HG02840 (cell line): Measurements from ENCODE around the gene SHLD1.
"Not testable (repeated sequence)": the region's sequence is repeated elsewhere in the genome, so short reads cannot be mapped to it uniquely, and the experiment has no call there.

Experiments used
- ATAC-seq: cut with Tn5 transposase; IDR thresholded peaks from one replicate; pipeline ENCODE4 v1.9.1; 2021; ENCODE audit warnings: mild to moderate bottlenecking, moderate library complexity, moderate number of reproducible peaks; ENCODE audit not compliant: unreplicated experiment, low FRiP score

The SHLD1 gene

GRCh38 chr20:5749952-5750779, at the start of gene SHLD1:
SHLD1 (plus strand) TSS chr20:5750401; CDS start chr20:5772866, 22,465 bp downstream.
- peak; percentile 86 for ATAC-seq

GRCh38 chr20:5702339-5702738, 47.9 kb upstream of the SHLD1 start:
- ATAC-seq, result not testable (repeated sequence)

GRCh38 chr20:5703681-5704101, 46.5 kb upstream of the SHLD1 start:
- ATAC-seq, result no peak

- no peak for ATAC-seq
These were observed 44.4 kb upstream of the SHLD1 start for GRCh38 chr20:5705827-5706226.

- no peak for ATAC-seq
These were observed 43.4 kb upstream of the SHLD1 start for GRCh38 chr20:5706797-5707196.

GRCh38 chr20:5710551-5710950, 39.6 kb upstream of the SHLD1 start:
- no peak for ATAC-seq

GRCh38 chr20:5714261-5715041, 35.8 kb upstream of the SHLD1 start:
- no peak for ATAC-seq

GRCh38 chr20:5715071-5715841, 34.9 kb upstream of the SHLD1 start:
- ATAC-seq, result no peak

GRCh38 chr20:5716953-5717352, 33.2 kb upstream of the SHLD1 start:
- no peak for ATAC-seq

GRCh38 chr20:5718896-5719595, 31.2 kb upstream of the SHLD1 start:
- no peak for ATAC-seq

- ATAC-seq, result no peak
These were observed 30.3 kb upstream of the SHLD1 start for GRCh38 chr20:5719861-5720403.

GRCh38 chr20:5720696-5721095, 29.5 kb upstream of the SHLD1 start:
- ATAC-seq, result no peak

GRCh38 chr20:5721356-5721755, 28.8 kb upstream of the SHLD1 start:
- not testable (repeated sequence) for ATAC-seq

GRCh38 chr20:5722927-5723326, 27.3 kb upstream of the SHLD1 start:
- no peak for ATAC-seq

- not testable (repeated sequence) for ATAC-seq
These were observed 25.1 kb upstream of the SHLD1 start for GRCh38 chr20:5725183-5725463.

- no peak for ATAC-seq
These were observed 23.1 kb upstream of the SHLD1 start for GRCh38 chr20:5727018-5727515.

GRCh38 chr20:5729348-5729747, 20.9 kb upstream of the SHLD1 start:
- no peak for ATAC-seq

- no peak for ATAC-seq
These were observed 20.1 kb upstream of the SHLD1 start for GRCh38 chr20:5730131-5730530.

GRCh38 chr20:5731753-5732366, 18.3 kb upstream of the SHLD1 start:
- no peak for ATAC-seq

GRCh38 chr20:5734602-5735001, 15.6 kb upstream of the SHLD1 start:
- ATAC-seq, result no peak
